GM19099 (cell line): ENCODE measurements around the gene ZNF514.
A peak's percentile ranks its signal among the peaks of the same experiment; 100 is the strongest.

Source experiments
- POLR2A ChIP-seq: IDR thresholded peaks from 3 replicates; pipeline ENCODE4 v1.6.1; 2011; ENCODE audit warnings: low read depth; ENCODE audit not compliant: insufficient read length; ENCODE audit errors: extremely low read depth

ZNF514 gene

DNA sequence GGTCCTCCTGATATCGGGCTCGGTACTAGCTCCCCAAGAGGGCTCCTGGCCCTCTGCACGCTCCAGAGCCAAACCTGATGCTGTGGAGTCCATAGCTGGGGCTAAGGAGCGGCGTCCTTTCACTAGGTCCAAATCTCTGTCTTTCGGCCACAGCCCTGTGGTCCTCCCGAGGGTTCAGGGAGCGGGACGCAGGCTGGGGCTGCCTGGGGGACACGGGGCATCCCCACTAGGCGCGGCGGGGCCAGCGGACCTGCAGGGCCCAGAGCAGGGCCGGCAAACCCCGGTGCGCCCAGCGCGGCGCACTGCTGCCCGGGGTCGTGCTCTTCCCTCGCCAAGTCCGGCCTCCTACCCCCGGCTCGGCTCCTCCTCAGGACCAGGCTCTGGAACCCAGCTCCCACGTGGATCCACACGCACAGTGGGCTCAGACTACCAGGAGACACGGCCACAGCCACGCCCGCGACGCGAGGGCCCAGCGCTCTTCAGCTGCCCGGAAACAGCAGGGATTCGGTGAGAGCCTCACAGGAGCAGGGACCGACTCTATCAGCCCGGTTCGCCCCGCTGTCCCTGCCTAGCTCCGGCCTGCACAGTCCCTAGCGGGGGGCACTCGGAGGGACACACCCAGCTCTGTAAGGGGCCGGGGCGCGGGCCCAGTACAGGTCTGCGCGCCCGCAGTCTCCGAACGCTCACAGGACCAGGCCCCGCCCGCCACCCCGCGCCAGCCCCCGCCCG lies 593 bp downstream of the ZNF514 start:
- peak; percentile 5 for TF ChIP-seq POLR2A

DNA sequence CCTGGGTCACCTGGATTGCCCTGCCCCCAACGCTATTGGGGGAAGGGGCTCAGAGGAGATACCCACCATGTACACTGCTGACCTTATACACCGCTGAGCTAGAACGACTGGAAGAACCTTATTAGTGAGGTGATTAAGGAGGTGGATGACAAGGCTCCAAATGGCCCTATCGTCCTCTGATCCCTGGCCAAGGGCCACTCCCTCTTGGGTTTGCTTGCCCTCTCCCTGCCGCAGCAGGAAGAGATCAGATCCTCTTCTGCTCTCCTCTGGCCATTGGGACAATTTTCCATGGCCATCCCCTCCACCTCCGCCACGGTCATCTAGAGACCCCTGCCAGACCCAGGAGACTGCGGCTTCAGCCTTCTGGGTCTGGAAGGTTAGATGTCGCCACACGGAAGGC lies 1.2 kb downstream of the ZNF514 start:
- TF ChIP-seq POLR2A: no peak

DNA sequence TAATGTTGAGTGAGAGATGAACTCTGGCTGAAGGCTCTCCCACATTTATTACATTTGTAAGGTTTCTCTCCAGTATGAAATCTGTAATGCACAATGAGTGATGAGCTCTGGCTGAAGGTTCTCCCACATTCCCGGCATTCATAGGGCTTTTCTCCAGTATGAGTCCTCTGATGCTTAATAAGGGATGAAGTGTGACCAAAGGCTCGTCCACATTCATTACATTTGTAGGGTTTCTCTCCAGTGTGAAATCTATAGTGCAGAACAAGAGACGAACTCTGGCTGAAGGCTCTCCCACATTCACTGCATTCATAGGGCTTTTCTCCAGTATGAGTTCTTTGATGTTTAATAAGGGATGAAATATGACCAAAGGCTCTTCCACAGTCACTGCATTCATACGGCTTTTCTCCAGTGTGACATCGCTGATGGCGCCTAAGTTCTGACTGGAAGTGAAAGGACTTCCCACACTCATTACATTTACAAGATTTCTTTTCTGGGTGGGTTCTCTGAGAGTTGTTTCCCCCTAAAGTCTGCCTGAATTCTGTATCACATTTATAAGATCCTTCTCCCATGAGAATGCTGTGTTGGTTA lies 10.2 kb downstream of the ZNF514 start:
- no peak for TF ChIP-seq POLR2A

DNA sequence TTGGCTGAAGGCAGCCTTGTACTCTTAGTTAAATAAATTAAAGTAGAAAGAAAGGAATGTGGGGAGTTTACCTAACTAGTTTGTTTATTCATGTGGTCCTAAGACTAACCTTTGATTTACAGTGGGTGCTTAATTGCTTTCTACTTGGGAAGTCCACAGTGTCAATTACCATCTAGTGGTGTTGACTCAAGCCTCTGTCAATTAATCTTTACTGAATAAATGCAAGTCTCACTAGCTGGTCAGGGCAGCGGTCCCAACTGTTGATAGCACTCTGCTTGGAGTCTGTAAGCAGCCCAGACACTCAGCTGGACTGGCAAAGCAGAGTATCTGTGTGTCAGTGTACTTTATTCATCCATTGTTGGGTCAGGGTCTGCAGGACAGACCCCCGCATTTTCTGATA lies 15.8 kb downstream of the ZNF514 start:
- TF ChIP-seq POLR2A: no peak

DNA sequence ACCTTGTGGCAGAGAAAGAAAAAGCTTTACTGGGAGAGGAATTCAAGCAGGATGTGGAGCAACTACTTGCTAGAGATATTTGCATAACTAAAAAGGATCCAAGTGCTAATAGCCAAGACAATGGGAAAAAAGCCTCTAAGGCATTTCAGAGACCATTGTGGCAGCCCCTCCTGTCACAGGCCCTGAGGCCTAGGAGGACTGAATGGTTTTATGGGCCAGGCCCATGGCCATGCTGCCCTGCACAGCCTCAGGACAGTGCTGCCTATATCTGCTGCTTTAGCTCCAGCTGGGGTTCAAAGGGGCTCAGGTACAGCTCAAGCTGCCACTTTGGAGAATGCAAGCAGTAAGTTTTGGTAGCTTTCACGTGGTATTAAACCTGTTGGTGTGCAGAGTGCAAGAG lies 20.9 kb downstream of the ZNF514 start:
- TF ChIP-seq POLR2A: no peak

DNA sequence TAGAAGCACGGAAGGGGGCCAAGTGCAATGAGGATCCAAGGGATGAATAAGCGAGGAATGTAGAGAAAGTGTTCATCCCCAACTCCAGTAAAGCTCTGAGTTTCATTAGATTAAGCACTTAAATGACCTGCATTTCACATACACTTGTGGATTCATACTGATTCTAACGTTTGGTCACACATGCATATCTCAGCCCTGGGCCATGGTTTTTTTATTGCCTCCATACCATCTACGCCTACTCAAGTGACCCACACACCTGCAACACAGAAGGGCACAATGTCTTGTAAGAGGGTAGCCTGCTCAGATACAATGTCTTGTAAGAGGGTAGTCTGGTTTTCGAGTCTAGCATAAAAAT lies 37.5 kb downstream of the ZNF514 start:
- TF ChIP-seq POLR2A: no peak

DNA sequence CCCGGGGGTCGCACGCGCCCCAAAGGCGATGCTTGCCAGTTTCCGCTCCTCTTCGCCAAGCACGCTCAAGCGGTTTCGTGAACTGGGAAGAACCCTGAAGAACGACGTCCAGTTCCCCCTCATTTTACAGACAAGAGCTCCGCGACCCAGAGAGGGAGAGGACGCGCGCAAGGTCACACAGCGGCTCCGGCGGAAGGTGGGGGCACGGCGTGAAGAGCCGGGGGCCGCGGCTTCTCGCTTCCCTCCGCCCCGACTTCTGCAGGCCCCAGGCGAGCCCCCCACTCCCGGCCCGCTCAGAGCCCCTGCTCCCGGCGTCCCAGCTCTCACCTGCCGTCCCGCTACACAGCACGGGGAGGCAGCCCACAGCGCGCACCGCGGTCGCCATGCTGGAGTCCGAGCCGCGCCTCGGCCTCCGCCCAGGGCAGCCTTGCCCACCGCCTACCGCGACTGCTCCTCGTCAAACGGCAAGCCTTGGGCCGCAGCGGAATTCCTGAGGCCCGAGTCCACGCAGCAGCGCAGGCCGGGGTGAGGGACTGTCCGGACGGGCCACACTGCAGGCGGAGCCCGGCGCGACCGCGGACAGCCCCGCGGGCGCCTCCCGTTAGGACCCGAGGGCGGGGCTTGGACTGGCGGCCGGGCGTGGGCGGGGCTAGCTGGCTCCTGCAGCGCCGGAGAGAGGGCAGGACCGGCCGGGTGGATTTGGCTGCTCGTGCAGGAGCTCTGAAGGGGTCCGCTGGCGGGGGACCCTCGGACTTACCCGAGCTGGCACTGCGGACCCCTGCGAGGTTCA lies 38.0 kb downstream of the ZNF514 start, which contains the start of gene MRPS5:
Gene MRPS5, minus strand, starts transcription at position 402 of the 790 bp plus-strand sequence. Its CDS starts 17 bp downstream, at position 385.
- TF ChIP-seq POLR2A: peak; percentile 83

DNA sequence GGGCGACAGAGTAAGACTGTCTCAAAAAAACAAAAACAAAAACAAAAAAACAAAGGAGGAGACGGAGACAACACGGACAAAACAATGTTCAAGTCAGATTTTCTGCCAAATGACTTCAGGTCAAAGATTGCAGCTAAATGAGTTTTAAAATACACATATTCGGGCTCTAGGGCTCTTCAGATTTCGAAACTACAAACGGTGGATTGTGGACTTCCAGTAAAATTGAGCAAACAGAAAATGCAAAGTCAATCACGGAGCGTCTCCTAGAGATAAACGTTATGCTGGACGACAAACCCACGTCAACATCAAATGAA lies 38.6 kb downstream of the ZNF514 start:
- TF ChIP-seq POLR2A: no peak

DNA sequence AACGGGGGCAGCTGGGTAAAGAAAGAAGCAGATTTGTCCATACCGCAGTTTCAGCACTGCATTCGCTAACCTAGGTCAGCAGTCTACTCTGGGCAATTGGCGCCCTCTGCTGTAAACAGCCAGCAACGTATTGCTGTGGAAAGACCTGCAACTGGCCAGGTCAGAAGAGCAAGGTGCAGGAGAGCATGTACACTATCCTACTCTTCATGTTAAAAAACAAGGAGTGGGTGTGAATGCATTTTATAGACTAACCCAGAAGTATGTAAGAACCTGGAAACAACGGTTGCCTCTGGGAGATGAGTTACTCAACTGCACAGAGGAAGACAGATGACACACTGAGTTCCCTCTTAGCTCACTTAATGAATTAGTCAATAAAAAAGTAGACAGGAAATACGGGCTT lies 44.2 kb downstream of the ZNF514 start:
- no peak for TF ChIP-seq POLR2A

DNA sequence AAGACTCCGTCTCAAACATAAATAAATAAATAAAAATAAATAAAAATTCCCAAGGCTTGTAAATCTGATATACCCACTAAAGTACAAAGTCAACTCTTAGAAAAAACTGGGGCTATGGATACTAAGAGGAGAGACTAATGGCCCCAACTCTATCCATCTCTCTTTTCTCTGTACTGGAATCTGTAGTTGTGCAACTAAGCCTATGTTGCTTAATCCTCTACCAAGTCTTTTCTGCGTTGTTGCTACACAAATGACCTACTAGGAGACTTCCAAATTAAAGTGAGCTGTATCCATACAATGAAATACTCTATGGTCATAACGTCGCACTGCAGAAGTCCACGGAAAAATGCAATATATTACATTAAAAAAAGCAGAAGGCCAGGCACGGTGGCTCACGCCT lies 46.2 kb downstream of the ZNF514 start:
- TF ChIP-seq POLR2A: no peak

DNA sequence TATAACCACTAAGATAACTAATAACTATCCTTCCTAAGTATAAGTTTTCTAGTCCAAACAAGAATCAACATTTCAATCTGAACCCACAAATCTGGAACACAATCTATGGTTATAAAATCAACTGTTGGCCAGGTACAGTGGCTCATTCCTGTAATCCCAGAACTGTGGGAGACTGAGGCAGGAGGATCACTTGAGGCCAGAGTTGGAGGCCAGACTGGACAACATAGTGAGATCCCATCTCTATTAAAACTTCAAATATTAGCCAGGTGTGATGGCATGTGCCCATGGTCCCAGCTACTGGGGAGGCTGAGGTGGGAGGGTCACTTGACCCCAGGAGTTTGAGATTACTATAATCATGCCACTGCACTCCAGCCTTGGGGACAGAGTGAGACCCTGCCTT lies 49.3 kb downstream of the ZNF514 start:
- TF ChIP-seq POLR2A: no peak

DNA sequence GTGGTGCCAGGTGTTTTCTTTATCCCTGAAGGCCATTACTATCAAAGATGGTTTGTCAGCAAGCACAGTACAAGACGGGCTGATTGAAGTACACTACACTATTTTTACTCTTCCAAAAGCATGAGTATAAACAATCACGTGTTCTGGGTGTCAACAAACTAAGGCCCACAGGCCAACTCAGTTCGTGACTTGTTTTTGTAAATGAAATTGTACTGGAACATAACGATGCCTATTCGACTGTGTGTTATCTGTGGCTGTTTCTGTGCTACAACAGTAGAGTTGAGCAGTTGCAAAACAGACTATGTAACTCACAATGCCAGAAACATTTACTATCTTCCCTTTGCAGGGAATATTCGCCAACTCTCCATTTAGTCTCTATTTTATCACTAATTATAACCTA lies 50.4 kb downstream of the ZNF514 start:
- TF ChIP-seq POLR2A: no peak

DNA sequence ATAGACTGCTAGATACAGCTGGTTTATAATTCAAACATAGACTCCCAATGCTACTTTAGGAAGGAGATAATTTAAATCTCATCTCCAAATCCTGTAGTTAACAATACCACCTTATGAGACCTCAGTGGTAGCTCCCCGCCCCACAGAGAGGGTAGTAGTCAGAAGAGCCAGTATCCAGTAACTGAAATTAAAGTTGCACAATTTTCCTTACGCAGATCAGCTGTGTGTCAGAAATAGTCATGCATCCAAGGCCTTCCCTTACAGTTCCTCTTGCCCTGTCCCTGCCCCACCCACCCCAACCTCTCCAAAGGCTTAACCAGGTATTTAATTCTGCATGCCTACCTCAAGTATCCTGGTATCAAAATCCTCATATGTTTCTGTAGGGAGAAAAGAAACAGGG lies 53.6 kb downstream of the ZNF514 start:
- no peak for TF ChIP-seq POLR2A

DNA sequence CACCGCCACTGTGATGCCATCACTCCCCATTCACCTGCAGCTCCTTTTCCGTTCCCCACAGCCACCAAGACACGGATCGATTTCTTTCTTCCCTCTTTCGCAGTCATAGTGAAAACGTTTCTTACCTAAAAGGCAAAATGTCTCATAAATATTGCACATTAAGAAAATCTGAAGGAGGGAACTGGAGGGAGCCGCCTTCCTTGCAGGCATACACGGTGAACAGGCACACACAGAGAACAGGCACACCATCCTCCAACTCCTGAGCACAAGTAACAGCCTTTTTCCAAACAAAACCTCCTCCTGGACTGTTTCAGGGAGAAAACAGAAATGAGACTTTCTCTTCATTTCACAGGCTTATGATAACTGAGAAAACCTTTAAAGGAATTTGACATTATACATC lies 55.0 kb downstream of the ZNF514 start:
- no peak for TF ChIP-seq POLR2A

DNA sequence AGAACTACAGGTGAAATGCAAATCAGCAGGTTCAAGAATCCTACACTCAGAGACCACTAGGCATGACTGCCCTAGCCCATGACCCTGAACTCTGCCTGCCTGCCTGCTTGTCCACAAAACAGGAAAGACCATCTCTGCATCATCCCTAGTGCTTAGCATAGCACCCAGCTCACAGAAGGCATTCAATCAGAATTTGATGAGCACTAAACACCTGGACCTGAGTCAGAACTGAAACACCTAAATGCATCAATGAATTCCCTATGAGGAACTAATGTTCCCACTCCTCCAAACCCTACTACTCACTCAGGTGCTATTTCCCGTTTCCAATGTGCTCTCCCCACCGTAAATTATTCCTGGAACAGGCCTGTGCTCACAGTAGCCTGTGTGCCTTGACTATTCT lies 59.7 kb downstream of the ZNF514 start:
- TF ChIP-seq POLR2A: no peak
